Loucy (cell line): ENCODE results near the gene NOTCH3.

Source experiments
- H2AFZ ChIP-seq: fragments of 200-600 bp; sonication (generic); 2 replicates; pipeline ENCODE4 v1.6.0; 2016; ENCODE audit warnings: antibody characterized with exemption, mild to moderate bottlenecking, low read length, moderate library complexity
- H3F3A ChIP-seq: fragments of 200-600 bp; 2 replicates; pipeline ENCODE4 v1.6.0; 2016; ENCODE audit warnings: antibody characterized with exemption, low read depth, mild to moderate bottlenecking
- H3K27me3 ChIP-seq: fragments of 200-600 bp; sonication (generic); 2 replicates; pipeline ENCODE4 v1.6.1; 2014; ENCODE audit warnings: low read length, mild to moderate bottlenecking; ENCODE audit not compliant: insufficient read depth, poor library complexity, severe bottlenecking
- H3K36me3 ChIP-seq: fragments of 200-600 bp; sonication (generic); 2 replicates; pipeline ENCODE4 v1.6.1; 2016; ENCODE audit warnings: low read length; ENCODE audit not compliant: insufficient read depth
- H3K4me1 ChIP-seq: fragments of 200-600 bp; sonication (generic); 2 replicates; pipeline ENCODE4 v1.5.1; 2014; ENCODE audit warnings: low read length, mild to moderate bottlenecking; ENCODE audit not compliant: insufficient read depth, poor library complexity, severe bottlenecking
- H3K4me2 ChIP-seq: fragments of 200-600 bp; sonication (generic); 2 replicates; pipeline ENCODE4 v1.6.0; 2014; ENCODE audit warnings: antibody characterized with exemption, low read length, low read depth, mild to moderate bottlenecking; ENCODE audit not compliant: poor library complexity, severe bottlenecking
- H3K4me3 ChIP-seq: fragments of 200-600 bp; sonication (generic); 2 replicates; pipeline ENCODE4 v1.5.1; 2014; ENCODE audit warnings: low read length, mild to moderate bottlenecking, mixed read lengths; ENCODE audit not compliant: poor library complexity, severe bottlenecking
- H3K79me2 ChIP-seq: fragments of 200-600 bp; sonication (generic); 2 replicates; pipeline ENCODE4 v1.6.1; 2014; ENCODE audit warnings: low read length; ENCODE audit not compliant: insufficient read depth
- H3K9ac ChIP-seq: fragments of 200-600 bp; sonication (generic); 2 replicates; pipeline ENCODE4 v1.6.0; 2014; ENCODE audit warnings: mild to moderate bottlenecking, low read depth, low read length, moderate library complexity; ENCODE audit not compliant: poor library complexity, severe bottlenecking
- H3K9me2 ChIP-seq: fragments of 200-600 bp; sonication (generic); replicated peaks from 2 replicates; pipeline ENCODE4 v1.6.1; 2016; ENCODE audit warnings: low read depth, low read length, mixed read lengths
- H3K9me3 ChIP-seq: fragments of 200-600 bp; sonication (generic); 2 replicates; pipeline ENCODE4 v1.6.1; 2014; ENCODE audit warnings: mild to moderate bottlenecking, antibody characterized with exemption, low read length, low read depth; ENCODE audit not compliant: insufficient read depth
- H4K20me1 ChIP-seq: fragments of 200-600 bp; sonication (generic); 2 replicates; pipeline ENCODE4 v1.6.0; 2014; ENCODE audit warnings: antibody characterized with exemption, low read length, mild to moderate bottlenecking; ENCODE audit not compliant: insufficient read depth, poor library complexity, severe bottlenecking
- CTCF ChIP-seq: fragments of 200-600 bp; sonication (generic); conservative IDR thresholded peaks from 2 replicates; pipeline ENCODE4 v1.5.1; 2014; ENCODE audit warnings: mild to moderate bottlenecking, antibody characterized with exemption, low read length
- EZH2phosphoT487 ChIP-seq: fragments of 200-600 bp; IDR thresholded peaks from 2 replicates; pipeline ENCODE4 v1.6.1; 2018; ENCODE audit warnings: antibody characterized with exemption, mild to moderate bottlenecking, moderate library complexity, borderline replicate concordance

NOTCH3 gene

GRCh38 chr19:15244808-15245207 is 44.0 kb upstream of the NOTCH3 start:
- no peak overlapping the region for H2AFZ ChIP-seq
- H3K27me3 ChIP-seq = no peaks in the 10 kb centered on the region
- no peaks in the 10 kb centered on the region for H3K9me2 ChIP-seq
- no peaks in the 10 kb centered on the region for H3K79me2 ChIP-seq
- H3K36me3 ChIP-seq = peaks cover 90% of the 10 kb centered on the region; the same call in 1 of the 2 replicates
- no peaks in the 10 kb centered on the region for H3K9me3 ChIP-seq
- no peak overlapping the region for H3K9ac ChIP-seq
- H4K20me1 ChIP-seq = peaks cover 7% of the 10 kb centered on the region
- H3F3A ChIP-seq = no peaks in the 10 kb centered on the region
- no peaks in the 10 kb centered on the region for H3K4me1 ChIP-seq
- no peak overlapping the region for H3K4me2 ChIP-seq
- H3K4me3 ChIP-seq = no peak overlapping the region
- TF ChIP-seq EZH2phosphoT487 (no peak), CTCF (no peak)

GRCh38 chr19:15244106-15244803 is 43.5 kb upstream of the NOTCH3 start:
- Histone ChIP-seq H3K36me3 (peaks cover 91% of the 10 kb centered on the region; the same call in 1 of the 2 replicates), H3K4me2 (no peak overlapping the region), H3K4me3 (no peak overlapping the region), H3F3A (no peaks in the 10 kb centered on the region), H3K9me3 (no peaks in the 10 kb centered on the region), H3K4me1 (no peaks in the 10 kb centered on the region), H3K9ac (no peak overlapping the region), H4K20me1 (peaks cover 5% of the 10 kb centered on the region), H2AFZ (no peak overlapping the region), H3K27me3 (no peaks in the 10 kb centered on the region), H3K79me2 (no peaks in the 10 kb centered on the region), H3K9me2 (no peaks in the 10 kb centered on the region)
- TF ChIP-seq CTCF (no peak), EZH2phosphoT487 (no peak)

- Histone ChIP-seq H3K36me3 (peaks cover 91% of the 10 kb centered on the region; the same call in 1 of the 2 replicates), H3K9ac (no peak overlapping the region), H3K9me3 (no peaks in the 10 kb centered on the region), H3K9me2 (no peaks in the 10 kb centered on the region), H2AFZ (no peak overlapping the region), H3F3A (no peaks in the 10 kb centered on the region), H3K4me3 (no peak overlapping the region), H3K27me3 (no peaks in the 10 kb centered on the region), H3K4me1 (no peaks in the 10 kb centered on the region), H3K79me2 (no peaks in the 10 kb centered on the region), H4K20me1 (peaks cover 2% of the 10 kb centered on the region), H3K4me2 (no peak overlapping the region)
- no peak for TF ChIP-seq EZH2phosphoT487
- TF ChIP-seq CTCF = no peak
These were observed 42.6 kb upstream of the NOTCH3 start for GRCh38 chr19:15243236-15243957.
